ENCODE data around the gene CZIB.
A peak's percentile ranks its signal among the peaks of the same experiment; 100 is the strongest.

Gene CZIB

GRCh38 chr1:53220171-53220961 lies at the start of gene CZIB:
TSS of gene CZIB (minus strand) at chr1:53220634. CDS start at chr1:53220575, 59 bp downstream.
- no peaks in the 10 kb centered on the region for H3K27me3 Mint-ChIP-seq
- H3K36me3 Mint-ChIP-seq (ENCODE audit: insufficient read depth) = peaks cover 14% of the 10 kb centered on the region
- peak within 1 kb of the TSS; percentile 93 for H3K27ac Mint-ChIP-seq (ENCODE audit: low read depth)
- H3K4me1 Mint-ChIP-seq = peaks cover 24% of the 10 kb centered on the region
- ATAC-seq (replicated peaks; ENCODE audit: extremely low read depth, poor library complexity, severe bottlenecking) = peak; percentile 90
- H3K4me3 Mint-ChIP-seq = peak within 1 kb of the TSS; percentile 92
- H3K9me3 Mint-ChIP-seq = no peaks in the 10 kb centered on the region
- DNase-seq (ENCODE audit: low spot score in 2 of 2) = peak; percentile 82 to 88

GRCh38 chr1:53270107-53270506 lies 49.7 kb upstream of the CZIB start:
- DNase-seq (ENCODE audit: low spot score in 2 of 2) = no peak
- Mint-ChIP-seq H3K27ac (ENCODE audit: low read depth) (no peak overlapping the region), H3K9me3 (no peaks in the 10 kb centered on the region), H3K4me3 (no peak overlapping the region), H3K27me3 (no peaks in the 10 kb centered on the region), H3K4me1 (no peaks in the 10 kb centered on the region), H3K36me3 (ENCODE audit: insufficient read depth) (peaks cover 2% of the 10 kb centered on the region)
- no peak for ATAC-seq (replicated peaks; ENCODE audit: extremely low read depth, poor library complexity, severe bottlenecking)

- no peak for ATAC-seq (replicated peaks; ENCODE audit: extremely low read depth, poor library complexity, severe bottlenecking)
- H3K36me3 Mint-ChIP-seq (ENCODE audit: insufficient read depth) = peaks cover 2% of the 10 kb centered on the region
Measured at GRCh38 chr1:53267761-53268160, 47.3 kb upstream of the CZIB start.

GRCh38 chr1:53266038-53266437 lies 45.6 kb upstream of the CZIB start:
- H3K36me3 Mint-ChIP-seq (ENCODE audit: insufficient read depth) = peaks cover 2% of the 10 kb centered on the region
- no peak for DNase-seq (ENCODE audit: low spot score in 2 of 2)
- no peak for ATAC-seq (replicated peaks; ENCODE audit: extremely low read depth, poor library complexity, severe bottlenecking)

More at GRCh38 chr1:53267761-53268160, 47.3 kb upstream of the CZIB start:
- H3K4me3 Mint-ChIP-seq = no peak overlapping the region
- H3K4me1 Mint-ChIP-seq = no peaks in the 10 kb centered on the region
- DNase-seq (ENCODE audit: low spot score in 2 of 2) = no peak
- H3K27ac Mint-ChIP-seq (ENCODE audit: low read depth) = peak overlapping the region; percentile 13
- H3K27me3 Mint-ChIP-seq = no peaks in the 10 kb centered on the region
- H3K9me3 Mint-ChIP-seq = no peaks in the 10 kb centered on the region

GRCh38 chr1:53265581-53265980 lies 45.1 kb upstream of the CZIB start:
- no peak for DNase-seq (ENCODE audit: low spot score in 2 of 2)
- H3K4me3 Mint-ChIP-seq = no peak overlapping the region
- no peak overlapping the region for H3K27ac Mint-ChIP-seq (ENCODE audit: low read depth)
- H3K4me1 Mint-ChIP-seq = no peaks in the 10 kb centered on the region
- peaks cover 2% of the 10 kb centered on the region for H3K36me3 Mint-ChIP-seq (ENCODE audit: insufficient read depth)
- no peak for ATAC-seq (replicated peaks; ENCODE audit: extremely low read depth, poor library complexity, severe bottlenecking)
- no peaks in the 10 kb centered on the region for H3K9me3 Mint-ChIP-seq
- no peaks in the 10 kb centered on the region for H3K27me3 Mint-ChIP-seq

More at GRCh38 chr1:53266038-53266437, 45.6 kb upstream of the CZIB start:
- Mint-ChIP-seq H3K9me3 (no peaks in the 10 kb centered on the region), H3K27me3 (no peaks in the 10 kb centered on the region), H3K4me3 (no peak overlapping the region), H3K27ac (ENCODE audit: low read depth) (no peak overlapping the region), H3K4me1 (no peaks in the 10 kb centered on the region)

GRCh38 chr1:53264048-53264447 lies 43.6 kb upstream of the CZIB start:
- Mint-ChIP-seq H3K27ac (ENCODE audit: low read depth) (no peak overlapping the region), H3K27me3 (no peaks in the 10 kb centered on the region), H3K4me3 (no peak overlapping the region), H3K9me3 (no peaks in the 10 kb centered on the region), H3K36me3 (ENCODE audit: insufficient read depth) (peaks cover 6% of the 10 kb centered on the region), H3K4me1 (no peaks in the 10 kb centered on the region)
- no peak for ATAC-seq (replicated peaks; ENCODE audit: extremely low read depth, poor library complexity, severe bottlenecking)
- no peak for DNase-seq (ENCODE audit: low spot score in 2 of 2)

- no peaks in the 10 kb centered on the region for H3K4me1 Mint-ChIP-seq
- no peak for ATAC-seq (replicated peaks; ENCODE audit: extremely low read depth, poor library complexity, severe bottlenecking)
- H3K27ac Mint-ChIP-seq (ENCODE audit: low read depth) = no peak overlapping the region
- no peaks in the 10 kb centered on the region for H3K27me3 Mint-ChIP-seq
- peaks cover 11% of the 10 kb centered on the region for H3K36me3 Mint-ChIP-seq (ENCODE audit: insufficient read depth)
- H3K9me3 Mint-ChIP-seq = no peaks in the 10 kb centered on the region
- no peak overlapping the region for H3K4me3 Mint-ChIP-seq
- DNase-seq (ENCODE audit: low spot score in 2 of 2) = no peak
Measured at GRCh38 chr1:53262000-53262399, 41.6 kb upstream of the CZIB start.

GRCh38 chr1:53260631-53261247 lies 40.3 kb upstream of the CZIB start:
- Mint-ChIP-seq H3K9me3 (no peaks in the 10 kb centered on the region), H3K4me1 (no peaks in the 10 kb centered on the region), H3K4me3 (no peak overlapping the region), H3K36me3 (ENCODE audit: insufficient read depth) (peaks cover 9% of the 10 kb centered on the region), H3K27me3 (no peaks in the 10 kb centered on the region), H3K27ac (ENCODE audit: low read depth) (no peak overlapping the region)
- DNase-seq (ENCODE audit: low spot score in 2 of 2) (no peak), ATAC-seq (replicated peaks; ENCODE audit: extremely low read depth, poor library complexity, severe bottlenecking) (no peak)

- Mint-ChIP-seq H3K4me3 (no peak overlapping the region), H3K27ac (ENCODE audit: low read depth) (no peak overlapping the region), H3K27me3 (no peaks in the 10 kb centered on the region), H3K36me3 (ENCODE audit: insufficient read depth) (peaks cover 9% of the 10 kb centered on the region), H3K9me3 (no peaks in the 10 kb centered on the region), H3K4me1 (no peaks in the 10 kb centered on the region)
- DNase-seq (ENCODE audit: low spot score in 2 of 2) (no peak), ATAC-seq (replicated peaks; ENCODE audit: extremely low read depth, poor library complexity, severe bottlenecking) (no peak)
Measured at GRCh38 chr1:53259932-53260331, 39.5 kb upstream of the CZIB start.

GRCh38 chr1:53258216-53258615 lies 37.8 kb upstream of the CZIB start:
- no peak for ATAC-seq (replicated peaks; ENCODE audit: extremely low read depth, poor library complexity, severe bottlenecking)
- no peak for DNase-seq (ENCODE audit: low spot score in 2 of 2)
- H3K36me3 Mint-ChIP-seq (ENCODE audit: insufficient read depth) = peaks cover 9% of the 10 kb centered on the region
- no peak overlapping the region for H3K27ac Mint-ChIP-seq (ENCODE audit: low read depth)
- H3K4me3 Mint-ChIP-seq = no peak overlapping the region
- H3K4me1 Mint-ChIP-seq = no peaks in the 10 kb centered on the region
- no peaks in the 10 kb centered on the region for H3K27me3 Mint-ChIP-seq
- H3K9me3 Mint-ChIP-seq = no peaks in the 10 kb centered on the region

GRCh38 chr1:53257454-53258081 lies 37.1 kb upstream of the CZIB start:
- Mint-ChIP-seq H3K4me1 (no peaks in the 10 kb centered on the region), H3K27me3 (no peaks in the 10 kb centered on the region), H3K9me3 (no peaks in the 10 kb centered on the region), H3K27ac (ENCODE audit: low read depth) (no peak overlapping the region), H3K36me3 (ENCODE audit: insufficient read depth) (peaks cover 9% of the 10 kb centered on the region), H3K4me3 (no peak overlapping the region)
- no peak for ATAC-seq (replicated peaks; ENCODE audit: extremely low read depth, poor library complexity, severe bottlenecking)
- no peak for DNase-seq (ENCODE audit: low spot score in 2 of 2)

- Mint-ChIP-seq H3K27ac (ENCODE audit: low read depth) (no peak overlapping the region), H3K36me3 (ENCODE audit: insufficient read depth) (peaks cover 9% of the 10 kb centered on the region), H3K4me3 (no peak overlapping the region), H3K27me3 (no peaks in the 10 kb centered on the region), H3K9me3 (no peaks in the 10 kb centered on the region), H3K4me1 (no peaks in the 10 kb centered on the region)
- ATAC-seq (replicated peaks; ENCODE audit: extremely low read depth, poor library complexity, severe bottlenecking) = no peak
- DNase-seq (ENCODE audit: low spot score in 2 of 2) = no peak
Measured at GRCh38 chr1:53256511-53257453, 36.3 kb upstream of the CZIB start.

Data from central memory CD8-positive, alpha-beta T cell (primary cell).